HG03095 (cell line): ENCODE measurements around the gene GGT5.

ENCODE experiments used
- ATAC-seq: cut with Tn5 transposase; IDR thresholded peaks from one replicate; pipeline ENCODE4 v1.9.1; 2021; ENCODE audit warnings: moderate library complexity; ENCODE audit not compliant: unreplicated experiment

GGT5 gene

GRCh38 chr22:24171822-24172221 lies 73.1 kb downstream of the GGT5 start:
- no peak for ATAC-seq

GRCh38 chr22:24170632-24171031 lies 74.2 kb downstream of the GGT5 start:
- no peak for ATAC-seq

GRCh38 chr22:24170188-24170587 lies 74.7 kb downstream of the GGT5 start:
- no peak for ATAC-seq
